22Rv1 (cell line): Measurements from ENCODE around the gene SLC6A3.
"Not testable (repeated sequence)": the region's sequence is repeated elsewhere in the genome, so short reads cannot be mapped to it uniquely, and the experiment has no call there.

Experiments
- H3K27ac ChIP-seq: fragments of 450-650 bp; 2 replicates; pipeline ENCODE4 v1.5.1; 2017
- CTCF ChIP-seq: fragments of 450-650 bp; IDR thresholded peaks from 2 replicates; pipeline ENCODE4 v1.5.1; 2017; ENCODE audit warnings: mild to moderate bottlenecking
- ZFX ChIP-seq: fragments of 450-650 bp; IDR thresholded peaks from 2 replicates; pipeline ENCODE4 v1.6.1; 2017; ENCODE audit warnings: antibody characterized with exemption, borderline replicate concordance

Gene SLC6A3

GRCh38 chr5:1476967-1477310, 31.7 kb upstream of the SLC6A3 start:
- H3K27ac ChIP-seq: no peak overlapping the region
- TF ChIP-seq CTCF: no peak
- TF ChIP-seq ZFX: no peak

- no peak overlapping the region for H3K27ac ChIP-seq
- TF ChIP-seq CTCF (no peak), ZFX (no peak)
Observed at GRCh38 chr5:1476181-1476966, 31.1 kb upstream of the SLC6A3 start.

- not testable (repeated sequence) for H3K27ac ChIP-seq
Observed at GRCh38 chr5:1475544-1475900, 30.3 kb upstream of the SLC6A3 start.

DNA sequence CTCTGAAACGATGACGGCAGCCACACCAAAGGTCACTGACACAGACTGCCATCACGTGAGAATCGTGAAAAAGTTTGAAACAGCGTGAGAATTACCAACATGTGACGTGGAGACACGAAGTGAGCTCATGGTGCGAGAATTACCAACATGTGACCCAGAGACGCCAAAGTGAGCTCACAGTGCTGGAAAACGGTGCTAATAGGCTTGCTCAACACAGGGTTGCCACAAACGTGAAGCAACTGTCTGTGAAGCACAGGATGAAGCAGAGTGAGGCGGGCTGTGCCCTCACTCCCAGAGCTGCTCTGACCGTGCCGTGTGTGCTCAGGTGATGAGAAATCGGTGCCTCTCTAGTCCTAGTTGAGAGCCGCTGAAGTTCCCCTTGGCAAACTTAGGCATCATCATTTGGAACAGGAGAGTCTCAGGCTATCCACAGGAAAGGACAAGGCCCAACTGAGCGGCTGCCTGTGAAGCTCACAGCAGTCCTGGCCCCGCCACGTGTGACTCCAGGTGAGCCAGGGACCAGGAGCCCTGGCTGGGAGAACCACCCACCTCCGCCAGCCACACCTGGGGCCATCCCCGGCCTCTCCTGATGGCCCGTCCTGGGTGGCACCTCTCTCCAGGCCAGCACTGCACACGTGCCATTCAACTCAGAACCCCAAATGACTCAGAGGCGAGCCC, 29.8 kb upstream of the SLC6A3 start:
- H3K27ac ChIP-seq: no peak overlapping the region
- TF ChIP-seq CTCF: no peak

DNA sequence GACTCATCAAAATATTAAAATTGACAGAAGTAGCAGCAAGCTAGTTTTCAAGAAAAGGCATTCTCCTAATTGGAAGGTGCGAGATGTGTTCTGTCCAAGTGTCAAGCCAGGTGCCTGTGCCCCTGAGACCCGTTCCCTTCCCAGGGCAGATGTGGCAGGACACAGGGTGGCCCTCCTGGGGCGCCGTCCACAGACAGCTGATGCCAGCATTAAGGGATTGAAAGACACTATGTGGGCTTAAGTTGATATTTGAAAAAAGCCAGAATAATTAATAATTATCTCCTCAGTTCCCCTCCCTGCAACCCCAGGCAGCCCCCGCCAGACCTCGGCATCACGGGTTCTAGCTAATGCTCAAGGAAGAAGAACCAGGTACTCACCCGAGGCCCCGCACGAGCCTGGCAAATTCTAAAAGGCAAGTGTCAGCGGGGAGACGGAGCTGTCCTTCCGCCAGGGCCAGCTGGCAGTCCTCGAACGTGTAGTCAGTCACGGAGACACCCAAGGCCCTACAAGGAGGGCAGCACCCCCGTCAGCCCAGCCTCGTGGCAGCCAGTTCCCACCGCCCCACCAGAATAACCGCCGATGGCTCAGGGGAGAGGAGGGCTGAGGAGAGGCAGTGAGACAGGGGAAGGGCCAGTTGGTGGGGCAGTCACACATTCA, 29.1 kb upstream of the SLC6A3 start:
- H3K27ac ChIP-seq: no peak overlapping the region
- TF ChIP-seq ZFX (no peak), CTCF (no peak)

- TF ChIP-seq CTCF: no peak
- no peak for TF ChIP-seq ZFX
- H3K27ac ChIP-seq: no peak overlapping the region
Observed at GRCh38 chr5:1473746-1474145, 28.5 kb upstream of the SLC6A3 start.

- H3K27ac ChIP-seq: no peak overlapping the region
- no peak for TF ChIP-seq CTCF
- no peak for TF ChIP-seq ZFX
Observed at GRCh38 chr5:1472964-1473628, 27.9 kb upstream of the SLC6A3 start.
